Trophoblast cell (in vitro differentiated cells and primary cell): ENCODE results near the gene DDI2.
"Not testable (repeated sequence)": the region's sequence is repeated elsewhere in the genome, so short reads cannot be mapped to it uniquely, and the experiment has no call there.

Experiments
- DNase-seq, 2 donors: peaks; one replicate each; pipeline ENCODE4 v3.0.0-alpha.2; 2016
- H2AFZ ChIP-seq: 2 replicates; pipeline ENCODE4 v1.6.1; 2013; ENCODE audit warnings: low read length, moderate library complexity, mild to moderate bottlenecking; ENCODE audit not compliant: insufficient read depth, poor library complexity
- H2AK5ac ChIP-seq: 2 replicates; pipeline ENCODE4 v1.6.1; 2013; ENCODE audit warnings: mild to moderate bottlenecking, low read length
- H2BK120ac ChIP-seq: 2 replicates; pipeline ENCODE4 v1.6.1; 2013; ENCODE audit warnings: low read length, mild to moderate bottlenecking, moderate library complexity; ENCODE audit not compliant: insufficient read depth, poor library complexity
- H2BK12ac ChIP-seq: 2 replicates; pipeline ENCODE4 v1.6.1; 2013; ENCODE audit warnings: mild to moderate bottlenecking, low read length, moderate library complexity
- H2BK5ac ChIP-seq: 2 replicates; pipeline ENCODE4 v1.6.1; 2013; ENCODE audit warnings: low read length, low read depth, moderate library complexity, mild to moderate bottlenecking; ENCODE audit not compliant: poor library complexity
- H3K14ac ChIP-seq: 2 replicates; pipeline ENCODE4 v1.6.1; 2013; ENCODE audit warnings: mild to moderate bottlenecking, low read length
- H3K18ac ChIP-seq: 2 replicates; pipeline ENCODE4 v1.6.1; 2013; ENCODE audit warnings: mild to moderate bottlenecking, low read length
- H3K23ac ChIP-seq: 2 replicates; pipeline ENCODE4 v1.6.1; 2013; ENCODE audit warnings: low read length
- H3K27ac ChIP-seq: 2 replicates; pipeline ENCODE4 v1.5.1; 2013; ENCODE audit warnings: low read depth, mild to moderate bottlenecking, inconsistent platforms, low read length, moderate library complexity
- H3K27me3 ChIP-seq: 2 replicates; pipeline ENCODE4 v1.6.1; 2013; ENCODE audit warnings: inconsistent platforms, mild to moderate bottlenecking, low read length, moderate library complexity; ENCODE audit not compliant: insufficient read depth
- H3K36me3 ChIP-seq, 2 experiments: 1 replicate in 1 of 2; 2 replicates in 1 of 2; pipeline ENCODE4 v1.6.1; 2013; ENCODE audit warnings: low read length in 2 of 2, mild to moderate bottlenecking in 2 of 2, moderate library complexity in 1 of 2; ENCODE audit not compliant: insufficient read depth in 2 of 2, control insufficient read depth in 1 of 2
- H3K4ac ChIP-seq: 2 replicates; pipeline ENCODE4 v1.6.1; 2013; ENCODE audit warnings: low read depth, mild to moderate bottlenecking, low read length, moderate library complexity
- H3K4me1 ChIP-seq, 2 experiments: 1 replicate in 1 of 2; 2 replicates in 1 of 2; pipeline ENCODE4 v1.6.1; 2013; ENCODE audit warnings: low read length in 2 of 2, mild to moderate bottlenecking in 2 of 2, moderate library complexity in 1 of 2; ENCODE audit not compliant: insufficient read depth in 2 of 2, control insufficient read depth in 1 of 2
- H3K4me2 ChIP-seq: 2 replicates; pipeline ENCODE4 v1.6.1; 2013; ENCODE audit warnings: inconsistent platforms, mild to moderate bottlenecking, low read length, moderate library complexity
- H3K4me3 ChIP-seq: 2 replicates; pipeline ENCODE4 v1.5.1; 2013; ENCODE audit warnings: mild to moderate bottlenecking, low read depth, low read length, inconsistent platforms
- H3K79me1 ChIP-seq: one replicate; pipeline ENCODE4 v1.6.1; 2013; ENCODE audit warnings: low read length
- H3K79me2 ChIP-seq: 2 replicates; pipeline ENCODE4 v1.6.1; 2013; ENCODE audit warnings: low read length, mild to moderate bottlenecking; ENCODE audit not compliant: control insufficient read depth, insufficient read depth, poor library complexity
- H3K9ac ChIP-seq: 2 replicates; pipeline ENCODE4 v1.6.1; 2013; ENCODE audit warnings: mild to moderate bottlenecking, low read length
- H3K9me3 ChIP-seq: 2 replicates; pipeline ENCODE4 v1.6.1; 2013; ENCODE audit warnings: low read depth, mild to moderate bottlenecking, control low read depth, inconsistent platforms, low read length; ENCODE audit not compliant: insufficient read depth
- H4K12ac ChIP-seq: 2 replicates; pipeline ENCODE4 v1.6.1; 2013; ENCODE audit warnings: low read depth, mild to moderate bottlenecking, low read length, moderate library complexity
- H4K8ac ChIP-seq: 2 replicates; pipeline ENCODE4 v1.6.1; 2013; ENCODE audit warnings: low read depth, mild to moderate bottlenecking, low read length, moderate library complexity
- H4K91ac ChIP-seq: one replicate; pipeline ENCODE4 v1.6.1; 2013; ENCODE audit warnings: low read depth, mild to moderate bottlenecking, low read length, moderate library complexity
- WGBS: extraction: QIAGEN DNeasy Blood & Tissue Kit; methylation state at CpG from one replicate; pipeline ENCODE4 v1.1.7; 2013; ENCODE audit warnings: missing lambda C conversion rate; ENCODE audit not compliant: insufficient read length, insufficient coverage; ENCODE audit errors: extremely low coverage; 5-methylcytosine and 5-hydroxymethylcytosine counted together

The DDI2 gene

GRCh38 chr1:15698201-15698600, 80.9 kb downstream of the DDI2 start:
- Histone ChIP-seq H3K4me3 (no peak overlapping the region), H4K8ac (no peak overlapping the region), H3K14ac (no peak overlapping the region), H3K79me1 (no peaks in the 10 kb centered on the region), H2BK12ac (no peak overlapping the region), H2AK5ac (no peak overlapping the region), H4K12ac (no peak overlapping the region), H4K91ac (no peak overlapping the region), H3K4me1 (peaks cover 0 to 5% of the 10 kb centered on the region in 2 experiments), H3K27me3 (no peaks in the 10 kb centered on the region), H3K23ac (no peak overlapping the region), H3K9me3 (peaks cover 3% of the 10 kb centered on the region), H3K4me2 (no peak overlapping the region), H3K79me2 (peaks cover 7% of the 10 kb centered on the region), H2AFZ (no peak overlapping the region), H3K18ac (no peak overlapping the region), H3K27ac (no peak overlapping the region), H3K9ac (no peak overlapping the region), H2BK5ac (no peak overlapping the region), H3K4ac (no peak overlapping the region), H2BK120ac (no peak overlapping the region), H3K36me3 (peaks cover 8 to 10% of the 10 kb centered on the region in 2 experiments)
- DNase-seq = no peak
- WGBS = no CpG with 5 or more reads among the region's 2 CpGs

GRCh38 chr1:15699321-15699720, 82.1 kb downstream of the DDI2 start:
- WGBS = no CpG with 5 or more reads among the region's 4 CpGs
- H4K8ac ChIP-seq, H3K14ac ChIP-seq, H2BK5ac ChIP-seq, H4K91ac ChIP-seq, H3K4me3 ChIP-seq, H3K79me2 ChIP-seq, H3K27me3 ChIP-seq, H2AFZ ChIP-seq, H3K18ac ChIP-seq, H3K27ac ChIP-seq, H3K79me1 ChIP-seq, H3K9ac ChIP-seq, H2BK120ac ChIP-seq, H2BK12ac ChIP-seq, H3K23ac ChIP-seq, H3K9me3 ChIP-seq, H2AK5ac ChIP-seq, H3K4ac ChIP-seq, DNase-seq, H4K12ac ChIP-seq, H3K4me1 ChIP-seq, H3K4me2 ChIP-seq: not testable (repeated sequence)
- H3K36me3 ChIP-seq = peaks cover 2 to 10% of the 10 kb centered on the region in 2 experiments

GRCh38 chr1:15700508-15700907, 83.2 kb downstream of the DDI2 start:
- no peak overlapping the region for H2BK12ac ChIP-seq
- H3K23ac ChIP-seq = no peak overlapping the region
- DNase-seq = no peak
- peaks cover 4% of the 10 kb centered on the region for H3K79me2 ChIP-seq
- H3K79me1 ChIP-seq = no peaks in the 10 kb centered on the region
- no CpG with 5 or more reads among the region's 6 CpGs for WGBS
- H3K9me3 ChIP-seq = peaks cover 3% of the 10 kb centered on the region
- H3K4me3 ChIP-seq = no peak overlapping the region
- H3K27ac ChIP-seq = no peak overlapping the region
- H3K4me1 ChIP-seq = peaks cover 2 to 8% of the 10 kb centered on the region in 2 experiments
- no peaks in the 10 kb centered on the region for H3K27me3 ChIP-seq
- no peak overlapping the region for H4K91ac ChIP-seq
- H2AFZ ChIP-seq = no peak overlapping the region
- peaks cover 11 to 19% of the 10 kb centered on the region in 2 experiments for H3K36me3 ChIP-seq
- no peak overlapping the region for H3K4me2 ChIP-seq
- no peak overlapping the region for H3K14ac ChIP-seq
- H3K4ac ChIP-seq = no peak overlapping the region
- H4K12ac ChIP-seq = no peak overlapping the region
- H2AK5ac ChIP-seq = no peak overlapping the region
- no peak overlapping the region for H3K18ac ChIP-seq
- no peak overlapping the region for H4K8ac ChIP-seq
- H2BK120ac ChIP-seq = no peak overlapping the region
- H3K9ac ChIP-seq = no peak overlapping the region
- H2BK5ac ChIP-seq = no peak overlapping the region

GRCh38 chr1:15701784-15702183, 84.5 kb downstream of the DDI2 start:
- H3K4me2 ChIP-seq = no peak overlapping the region
- peak overlapping the region; percentile 7 for H3K4me3 ChIP-seq
- no peak overlapping the region for H3K9ac ChIP-seq
- no peaks in the 10 kb centered on the region for H3K79me1 ChIP-seq
- peaks cover 2 to 8% of the 10 kb centered on the region in 2 experiments for H3K4me1 ChIP-seq
- H3K79me2 ChIP-seq = peaks cover 4% of the 10 kb centered on the region
- H4K8ac ChIP-seq = no peak overlapping the region
- no peak overlapping the region for H2BK120ac ChIP-seq
- H3K4ac ChIP-seq = no peak overlapping the region
- H2BK12ac ChIP-seq = no peak overlapping the region
- no peak overlapping the region for H4K12ac ChIP-seq
- H3K9me3 ChIP-seq = peaks cover 3% of the 10 kb centered on the region
- no peak overlapping the region for H4K91ac ChIP-seq
- no peak overlapping the region for H3K14ac ChIP-seq
- H3K36me3 ChIP-seq = peaks cover 17 to 23% of the 10 kb centered on the region in 2 experiments
- H3K27me3 ChIP-seq = no peaks in the 10 kb centered on the region
- H2AK5ac ChIP-seq = no peak overlapping the region
- no peak overlapping the region for H2BK5ac ChIP-seq
- DNase-seq = no peak
- H3K27ac ChIP-seq = no peak overlapping the region
- H3K23ac ChIP-seq = no peak overlapping the region
- no peak overlapping the region for H2AFZ ChIP-seq
- no peak overlapping the region for H3K18ac ChIP-seq
- WGBS = no CpG with 5 or more reads among the region's 8 CpGs
